Esophagus squamous epithelium (tissue), 4 donors: ENCODE results near the gene KRTAP19-8.

Source experiments
- POLR2A ChIP-seq, 4 donors: fragments of 450-650 bp; IDR thresholded peaks; one replicate each; pipeline ENCODE4 v1.6.1; 2017; ENCODE audit warnings: antibody characterized with exemption in 4 of 4, mild to moderate bottlenecking in 4 of 4, moderate library complexity in 3 of 4
- TF ChIP-seq, protein P1 (sequence below), 6 experiments: fragments of 450-650 bp in 4 of 6; fragments of 200-600 bp in 2 of 6; sonication (generic) in 2 of 6; IDR thresholded peaks; one replicate each; pipeline ENCODE4 v1.5.1; 2016 to 2019; ENCODE audit warnings: antibody characterized with exemption in 6 of 6, mild to moderate bottlenecking in 4 of 6, moderate library complexity in 4 of 6

GRCh38 chr21:31005019-31005418 lies 33.3 kb downstream of the KRTAP19-8 start:
- TF ChIP-seq, protein P1, sequence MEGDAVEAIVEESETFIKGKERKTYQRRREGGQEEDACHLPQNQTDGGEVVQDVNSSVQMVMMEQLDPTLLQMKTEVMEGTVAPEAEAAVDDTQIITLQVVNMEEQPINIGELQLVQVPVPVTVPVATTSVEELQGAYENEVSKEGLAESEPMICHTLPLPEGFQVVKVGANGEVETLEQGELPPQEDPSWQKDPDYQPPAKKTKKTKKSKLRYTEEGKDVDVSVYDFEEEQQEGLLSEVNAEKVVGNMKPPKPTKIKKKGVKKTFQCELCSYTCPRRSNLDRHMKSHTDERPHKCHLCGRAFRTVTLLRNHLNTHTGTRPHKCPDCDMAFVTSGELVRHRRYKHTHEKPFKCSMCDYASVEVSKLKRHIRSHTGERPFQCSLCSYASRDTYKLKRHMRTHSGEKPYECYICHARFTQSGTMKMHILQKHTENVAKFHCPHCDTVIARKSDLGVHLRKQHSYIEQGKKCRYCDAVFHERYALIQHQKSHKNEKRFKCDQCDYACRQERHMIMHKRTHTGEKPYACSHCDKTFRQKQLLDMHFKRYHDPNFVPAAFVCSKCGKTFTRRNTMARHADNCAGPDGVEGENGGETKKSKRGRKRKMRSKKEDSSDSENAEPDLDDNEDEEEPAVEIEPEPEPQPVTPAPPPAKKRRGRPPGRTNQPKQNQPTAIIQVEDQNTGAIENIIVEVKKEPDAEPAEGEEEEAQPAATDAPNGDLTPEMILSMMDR (IDR thresholded peaks at IDR 0.05): no peak
- TF ChIP-seq POLR2A (IDR thresholded peaks at IDR 0.05): no peak
